D341Med (cell line): ENCODE results near the gene SLCO3A1.

Experiments used
- DNase-seq: peaks from one replicate; pipeline ENCODE4 v3.0.0; 2012; ENCODE audit warnings: low spot score

The SLCO3A1 gene

GRCh38 chr15:91882858-91883586, 29.5 kb downstream of the SLCO3A1 start:
- DNase-seq: no peak

GRCh38 chr15:91884606-91885005, 31.1 kb downstream of the SLCO3A1 start:
- no peak for DNase-seq

GRCh38 chr15:91885054-91885453, 31.5 kb downstream of the SLCO3A1 start:
- no peak for DNase-seq

- DNase-seq: no peak
Observed at GRCh38 chr15:91885714-91886270, 32.3 kb downstream of the SLCO3A1 start.

- DNase-seq: no peak
Observed at GRCh38 chr15:91886878-91887277, 33.4 kb downstream of the SLCO3A1 start.

GRCh38 chr15:91887321-91887720, 33.8 kb downstream of the SLCO3A1 start:
- DNase-seq: no peak

- DNase-seq: no peak
Observed at GRCh38 chr15:91887921-91888373, 34.4 kb downstream of the SLCO3A1 start.

- no peak for DNase-seq
Observed at GRCh38 chr15:91889111-91889815, 35.8 kb downstream of the SLCO3A1 start.

- no peak for DNase-seq
Observed at GRCh38 chr15:91890614-91891013, 37.1 kb downstream of the SLCO3A1 start.

- no peak for DNase-seq
Observed at GRCh38 chr15:91891101-91891500, 37.6 kb downstream of the SLCO3A1 start.

- DNase-seq: no peak
Observed at GRCh38 chr15:91891788-91892345, 38.4 kb downstream of the SLCO3A1 start.

GRCh38 chr15:91892436-91892835, 38.9 kb downstream of the SLCO3A1 start:
- no peak for DNase-seq

GRCh38 chr15:91894606-91895005, 41.1 kb downstream of the SLCO3A1 start:
- DNase-seq: no peak

GRCh38 chr15:91895051-91895450, 41.5 kb downstream of the SLCO3A1 start:
- no peak for DNase-seq

- no peak for DNase-seq
Observed at GRCh38 chr15:91896341-91897055, 43.0 kb downstream of the SLCO3A1 start.

- no peak for DNase-seq
Observed at GRCh38 chr15:91897585-91898372, 44.3 kb downstream of the SLCO3A1 start.

- no peak for DNase-seq
Observed at GRCh38 chr15:91898843-91899242, 45.3 kb downstream of the SLCO3A1 start.

GRCh38 chr15:91904942-91905341, 51.4 kb downstream of the SLCO3A1 start:
- DNase-seq: no peak

GRCh38 chr15:91908391-91908790, 54.9 kb downstream of the SLCO3A1 start:
- DNase-seq: no peak

GRCh38 chr15:91909111-91909510, 55.6 kb downstream of the SLCO3A1 start:
- no peak for DNase-seq

GRCh38 chr15:91909574-91909973, 56.1 kb downstream of the SLCO3A1 start:
- DNase-seq: no peak
